Trophoblast cell (in vitro differentiated cells and primary cell): ENCODE results near the gene NPBWR2.
"Not testable (repeated sequence)": the region's sequence is repeated elsewhere in the genome, so short reads cannot be mapped to it uniquely, and the experiment has no call there.

Experiments used
- DNase-seq, 2 donors: peaks; one replicate each; pipeline ENCODE4 v3.0.0-alpha.2; 2016
- H2AFZ ChIP-seq: 2 replicates; pipeline ENCODE4 v1.6.1; 2013; ENCODE audit warnings: low read length, moderate library complexity, mild to moderate bottlenecking; ENCODE audit not compliant: insufficient read depth, poor library complexity
- H2AK5ac ChIP-seq: 2 replicates; pipeline ENCODE4 v1.6.1; 2013; ENCODE audit warnings: mild to moderate bottlenecking, low read length
- H2BK120ac ChIP-seq: 2 replicates; pipeline ENCODE4 v1.6.1; 2013; ENCODE audit warnings: low read length, mild to moderate bottlenecking, moderate library complexity; ENCODE audit not compliant: insufficient read depth, poor library complexity
- H2BK12ac ChIP-seq: 2 replicates; pipeline ENCODE4 v1.6.1; 2013; ENCODE audit warnings: mild to moderate bottlenecking, low read length, moderate library complexity
- H2BK5ac ChIP-seq: 2 replicates; pipeline ENCODE4 v1.6.1; 2013; ENCODE audit warnings: low read length, low read depth, moderate library complexity, mild to moderate bottlenecking; ENCODE audit not compliant: poor library complexity
- H3K14ac ChIP-seq: 2 replicates; pipeline ENCODE4 v1.6.1; 2013; ENCODE audit warnings: mild to moderate bottlenecking, low read length
- H3K18ac ChIP-seq: 2 replicates; pipeline ENCODE4 v1.6.1; 2013; ENCODE audit warnings: mild to moderate bottlenecking, low read length
- H3K23ac ChIP-seq: 2 replicates; pipeline ENCODE4 v1.6.1; 2013; ENCODE audit warnings: low read length
- H3K27ac ChIP-seq: 2 replicates; pipeline ENCODE4 v1.5.1; 2013; ENCODE audit warnings: low read depth, mild to moderate bottlenecking, inconsistent platforms, low read length, moderate library complexity
- H3K27me3 ChIP-seq: 2 replicates; pipeline ENCODE4 v1.6.1; 2013; ENCODE audit warnings: inconsistent platforms, mild to moderate bottlenecking, low read length, moderate library complexity; ENCODE audit not compliant: insufficient read depth
- H3K36me3 ChIP-seq, 2 experiments: 1 replicate in 1 of 2; 2 replicates in 1 of 2; pipeline ENCODE4 v1.6.1; 2013; ENCODE audit warnings: low read length in 2 of 2, mild to moderate bottlenecking in 2 of 2, moderate library complexity in 1 of 2; ENCODE audit not compliant: insufficient read depth in 2 of 2, control insufficient read depth in 1 of 2
- H3K4ac ChIP-seq: 2 replicates; pipeline ENCODE4 v1.6.1; 2013; ENCODE audit warnings: low read depth, mild to moderate bottlenecking, low read length, moderate library complexity
- H3K4me1 ChIP-seq, 2 experiments: 1 replicate in 1 of 2; 2 replicates in 1 of 2; pipeline ENCODE4 v1.6.1; 2013; ENCODE audit warnings: low read length in 2 of 2, mild to moderate bottlenecking in 2 of 2, moderate library complexity in 1 of 2; ENCODE audit not compliant: insufficient read depth in 2 of 2, control insufficient read depth in 1 of 2
- H3K4me2 ChIP-seq: 2 replicates; pipeline ENCODE4 v1.6.1; 2013; ENCODE audit warnings: inconsistent platforms, mild to moderate bottlenecking, low read length, moderate library complexity
- H3K4me3 ChIP-seq: 2 replicates; pipeline ENCODE4 v1.5.1; 2013; ENCODE audit warnings: mild to moderate bottlenecking, low read depth, low read length, inconsistent platforms
- H3K79me1 ChIP-seq: one replicate; pipeline ENCODE4 v1.6.1; 2013; ENCODE audit warnings: low read length
- H3K79me2 ChIP-seq: 2 replicates; pipeline ENCODE4 v1.6.1; 2013; ENCODE audit warnings: low read length, mild to moderate bottlenecking; ENCODE audit not compliant: control insufficient read depth, insufficient read depth, poor library complexity
- H3K9ac ChIP-seq: 2 replicates; pipeline ENCODE4 v1.6.1; 2013; ENCODE audit warnings: mild to moderate bottlenecking, low read length
- H3K9me3 ChIP-seq: 2 replicates; pipeline ENCODE4 v1.6.1; 2013; ENCODE audit warnings: low read depth, mild to moderate bottlenecking, control low read depth, inconsistent platforms, low read length; ENCODE audit not compliant: insufficient read depth
- H4K12ac ChIP-seq: 2 replicates; pipeline ENCODE4 v1.6.1; 2013; ENCODE audit warnings: low read depth, mild to moderate bottlenecking, low read length, moderate library complexity
- H4K8ac ChIP-seq: 2 replicates; pipeline ENCODE4 v1.6.1; 2013; ENCODE audit warnings: low read depth, mild to moderate bottlenecking, low read length, moderate library complexity
- H4K91ac ChIP-seq: one replicate; pipeline ENCODE4 v1.6.1; 2013; ENCODE audit warnings: low read depth, mild to moderate bottlenecking, low read length, moderate library complexity
- WGBS: extraction: QIAGEN DNeasy Blood & Tissue Kit; methylation state at CpG from one replicate; pipeline ENCODE4 v1.1.7; 2013; ENCODE audit warnings: missing lambda C conversion rate; ENCODE audit not compliant: insufficient read length, insufficient coverage; ENCODE audit errors: extremely low coverage; 5-methylcytosine and 5-hydroxymethylcytosine counted together

The NPBWR2 gene

GRCh38 chr20:64136004-64136710, 28.8 kb upstream of the NPBWR2 start:
- Histone ChIP-seq H3K79me1 (no peaks in the 10 kb centered on the region), H3K9ac (no peak overlapping the region), H3K14ac (no peak overlapping the region), H3K4me1 (no peaks in the 10 kb centered on the region), H2BK120ac (no peak overlapping the region), H3K4me2 (no peak overlapping the region), H3K23ac (no peak overlapping the region), H3K27ac (no peak overlapping the region), H4K8ac (no peak overlapping the region), H3K9me3 (no peaks in the 10 kb centered on the region), H3K18ac (no peak overlapping the region), H3K36me3 (no peaks in the 10 kb centered on the region), H2AK5ac (no peak overlapping the region), H3K27me3 (no peaks in the 10 kb centered on the region), H2AFZ (no peak overlapping the region), H3K79me2 (no peaks in the 10 kb centered on the region), H4K12ac (no peak overlapping the region), H3K4ac (no peak overlapping the region), H2BK5ac (no peak overlapping the region), H4K91ac (no peak overlapping the region), H2BK12ac (no peak overlapping the region), H3K4me3 (no peak overlapping the region)
- no CpG with 5 or more reads among the region's 32 CpGs for WGBS
- DNase-seq, result no peak

- H3K4me1 ChIP-seq, H3K4ac ChIP-seq, H3K4me2 ChIP-seq, H3K4me3 ChIP-seq, H3K14ac ChIP-seq, H3K9ac ChIP-seq, H3K23ac ChIP-seq, H2BK5ac ChIP-seq, H2AFZ ChIP-seq, H3K9me3 ChIP-seq, H4K12ac ChIP-seq, H2BK12ac ChIP-seq, H2BK120ac ChIP-seq, H3K36me3 ChIP-seq, H3K27me3 ChIP-seq, H3K27ac ChIP-seq, H2AK5ac ChIP-seq, H3K79me2 ChIP-seq, DNase-seq, H4K91ac ChIP-seq, H3K79me1 ChIP-seq, H3K18ac ChIP-seq, H4K8ac ChIP-seq: not testable (repeated sequence)
- WGBS, result no CpG with 5 or more reads among the region's 20 CpGs
Measured at GRCh38 chr20:64134744-64135143, 27.4 kb upstream of the NPBWR2 start.

GRCh38 chr20:64133951-64134407, 26.6 kb upstream of the NPBWR2 start:
- Histone ChIP-seq H4K91ac (no peak overlapping the region), H3K79me2 (no peaks in the 10 kb centered on the region), H3K18ac (no peak overlapping the region), H3K14ac (no peak overlapping the region), H3K4me1 (no peaks in the 10 kb centered on the region), H3K27ac (no peak overlapping the region), H2BK5ac (no peak overlapping the region), H3K23ac (no peak overlapping the region), H3K4me3 (no peak overlapping the region), H4K8ac (no peak overlapping the region), H2BK12ac (no peak overlapping the region), H3K4me2 (no peak overlapping the region), H3K4ac (no peak overlapping the region), H3K27me3 (peaks cover 2% of the 10 kb centered on the region), H3K9ac (no peak overlapping the region), H3K36me3 (no peaks in the 10 kb centered on the region), H2AK5ac (no peak overlapping the region), H2BK120ac (no peak overlapping the region), H3K79me1 (no peaks in the 10 kb centered on the region), H3K9me3 (peaks cover 2% of the 10 kb centered on the region), H4K12ac (no peak overlapping the region), H2AFZ (no peak overlapping the region)
- no peak for DNase-seq
- WGBS, result no CpG with 5 or more reads among the region's 8 CpGs

- H3K18ac ChIP-seq, result no peak overlapping the region
- H2AFZ ChIP-seq, result no peak overlapping the region
- H3K4me2 ChIP-seq, result no peak overlapping the region
- no peak overlapping the region for H2BK5ac ChIP-seq
- H3K23ac ChIP-seq, result no peak overlapping the region
- no peak overlapping the region for H3K4ac ChIP-seq
- DNase-seq, result no peak
- H4K8ac ChIP-seq, result no peak overlapping the region
- H3K79me1 ChIP-seq, result no peaks in the 10 kb centered on the region
- no peak overlapping the region for H2AK5ac ChIP-seq
- H3K79me2 ChIP-seq, result no peaks in the 10 kb centered on the region
- H4K12ac ChIP-seq, result no peak overlapping the region
- peaks cover 2% of the 10 kb centered on the region for H3K9me3 ChIP-seq
- H3K27ac ChIP-seq, result no peak overlapping the region
- WGBS, result no CpG with 5 or more reads among the region's 4 CpGs
- no peaks in the 10 kb centered on the region for H3K4me1 ChIP-seq
- peaks cover 2% of the 10 kb centered on the region for H3K27me3 ChIP-seq
- no peaks in the 10 kb centered on the region for H3K36me3 ChIP-seq
- no peak overlapping the region for H3K4me3 ChIP-seq
- no peak overlapping the region for H2BK120ac ChIP-seq
- H3K14ac ChIP-seq, result no peak overlapping the region
- no peak overlapping the region for H4K91ac ChIP-seq
- H3K9ac ChIP-seq, result no peak overlapping the region
- H2BK12ac ChIP-seq, result no peak overlapping the region
Measured at GRCh38 chr20:64131406-64131805, 24.0 kb upstream of the NPBWR2 start.
